IPS DF 4.7 (cell line): ENCODE results near the gene LRRFIP1.

Source experiments
- DNase-seq: peaks from one replicate; pipeline ENCODE4 v3.0.0-alpha.2; 2013; ENCODE audit warnings: low spot score; ENCODE audit errors: extremely low read depth

Gene LRRFIP1

DNA sequence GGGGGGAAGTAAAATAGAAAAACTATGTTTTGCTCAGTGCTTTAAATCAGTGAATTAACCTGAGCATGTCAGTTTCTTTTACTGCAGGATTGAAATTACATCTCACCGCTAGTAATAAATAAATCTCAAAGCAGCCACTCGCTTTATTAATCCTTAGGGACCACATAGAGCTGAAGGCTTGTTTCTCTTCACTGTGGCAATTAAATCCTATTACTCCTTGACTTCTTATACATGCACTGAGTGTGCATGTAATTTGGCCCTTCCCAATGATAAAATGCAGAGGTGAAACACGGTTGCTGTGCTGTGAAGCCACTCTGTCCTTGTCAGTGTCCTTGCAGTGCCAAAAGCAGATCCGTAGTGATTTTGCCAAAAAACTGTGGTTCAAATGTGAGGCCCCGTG, 94.1 kb downstream of the LRRFIP1 start:
- DNase-seq = no peak

DNA sequence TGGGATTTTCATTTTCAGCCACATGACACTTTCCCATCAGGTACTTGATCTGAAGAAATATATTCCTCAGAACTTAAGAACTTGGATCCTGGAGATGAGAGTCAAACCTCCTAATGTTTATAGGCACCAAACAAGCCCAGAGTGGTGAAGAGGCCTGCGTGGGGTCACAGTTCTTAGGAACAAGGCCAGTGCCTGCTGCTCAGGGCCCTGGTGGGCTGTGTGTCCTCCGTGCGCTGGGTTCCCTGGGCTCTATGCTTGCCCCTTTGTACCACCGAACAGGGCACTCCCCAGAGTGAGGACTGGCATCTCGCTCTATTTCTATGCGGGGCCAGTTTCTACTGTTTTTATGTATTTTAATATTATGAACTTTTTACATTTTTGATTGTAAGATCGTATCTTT, 95.2 kb downstream of the LRRFIP1 start:
- no peak for DNase-seq

DNA sequence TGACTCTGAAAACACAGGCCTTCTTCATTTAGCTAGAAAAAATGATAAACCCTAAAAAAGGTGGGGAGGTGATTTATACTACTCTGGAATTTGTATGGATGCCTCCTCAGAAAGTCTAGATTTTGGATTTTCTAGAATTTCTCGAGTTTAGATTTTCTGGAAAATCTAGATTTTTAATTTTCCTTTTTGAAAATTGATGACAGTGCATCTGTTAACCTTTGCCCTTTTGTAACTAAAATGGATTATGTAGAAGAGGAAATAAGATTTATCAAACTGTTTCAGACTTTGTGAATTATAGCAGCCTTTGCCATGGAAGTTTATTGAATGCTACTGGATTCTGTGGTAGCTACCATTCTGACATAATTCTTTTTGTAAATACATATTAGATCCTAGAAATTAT, 95.6 kb downstream of the LRRFIP1 start:
- DNase-seq = no peak

DNA sequence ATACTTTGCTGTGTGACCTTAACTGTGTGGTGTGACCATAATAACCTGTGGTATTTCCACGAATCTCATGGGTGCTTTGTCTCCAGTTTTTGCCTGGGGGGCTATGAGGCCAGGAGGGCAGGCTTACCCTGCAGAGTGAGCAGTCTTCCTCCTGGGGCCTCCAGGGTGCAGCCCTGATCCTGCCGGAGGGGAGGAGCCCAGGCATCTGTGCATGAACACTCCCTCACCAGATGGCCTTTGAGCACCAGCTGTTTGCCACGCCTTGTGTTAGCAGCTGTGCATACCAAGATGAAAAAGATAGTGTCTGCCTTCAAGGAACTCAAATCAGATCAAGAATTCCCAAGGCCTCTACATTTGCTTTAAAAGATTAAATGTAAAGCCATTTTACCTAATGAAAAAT, 96.2 kb downstream of the LRRFIP1 start:
- DNase-seq = no peak

DNA sequence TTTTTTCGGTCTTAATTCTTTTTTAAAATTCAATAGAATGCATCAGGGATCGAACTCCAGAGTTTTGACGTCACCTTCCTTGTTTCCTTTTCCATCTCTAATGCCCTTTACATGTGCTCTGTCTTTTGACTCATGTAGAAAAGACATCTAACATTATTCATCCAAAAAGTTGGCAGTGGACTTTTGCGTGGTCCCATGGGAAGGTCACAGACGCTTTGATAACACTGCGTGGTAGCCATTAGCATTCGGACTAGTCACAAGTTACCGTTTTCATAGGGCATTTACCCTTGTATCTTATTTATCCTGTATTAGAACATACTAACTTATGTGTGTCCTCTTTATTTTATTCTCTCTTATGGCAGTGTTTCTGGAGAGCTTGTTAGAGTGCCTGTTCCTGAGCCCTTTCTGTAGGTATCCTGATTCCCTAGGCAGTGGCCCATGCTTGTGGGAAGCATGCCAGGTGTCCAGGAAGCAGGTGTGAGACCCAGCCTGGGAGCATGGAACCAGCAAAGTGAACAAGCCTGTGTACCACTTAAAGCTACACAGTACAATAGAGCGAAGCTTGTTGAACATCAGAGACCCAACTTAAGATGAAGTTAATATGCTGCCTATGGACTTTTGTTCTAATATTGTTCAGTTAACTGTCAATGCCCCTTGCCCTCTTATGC, 97.6 kb downstream of the LRRFIP1 start:
- no peak for DNase-seq

DNA sequence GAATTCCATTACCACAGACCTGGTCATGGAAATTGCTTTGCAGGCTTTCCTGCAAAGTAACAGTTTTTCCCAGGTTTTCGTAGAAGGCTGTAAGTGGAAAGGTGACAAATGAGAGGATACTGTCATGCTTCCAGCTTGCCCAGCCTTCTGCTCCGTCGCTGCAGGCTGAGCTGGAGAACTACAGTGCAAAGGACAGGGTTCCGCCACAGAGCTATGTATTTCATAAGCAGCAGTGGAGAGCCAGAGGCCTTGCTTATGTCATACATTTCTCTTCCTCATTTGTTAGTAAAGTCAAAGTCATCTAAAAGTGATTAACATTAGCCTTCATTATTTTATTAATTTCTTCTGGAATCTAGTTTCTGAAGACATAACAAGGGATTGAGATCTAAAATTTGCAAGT, 98.3 kb downstream of the LRRFIP1 start:
- no peak for DNase-seq

DNA sequence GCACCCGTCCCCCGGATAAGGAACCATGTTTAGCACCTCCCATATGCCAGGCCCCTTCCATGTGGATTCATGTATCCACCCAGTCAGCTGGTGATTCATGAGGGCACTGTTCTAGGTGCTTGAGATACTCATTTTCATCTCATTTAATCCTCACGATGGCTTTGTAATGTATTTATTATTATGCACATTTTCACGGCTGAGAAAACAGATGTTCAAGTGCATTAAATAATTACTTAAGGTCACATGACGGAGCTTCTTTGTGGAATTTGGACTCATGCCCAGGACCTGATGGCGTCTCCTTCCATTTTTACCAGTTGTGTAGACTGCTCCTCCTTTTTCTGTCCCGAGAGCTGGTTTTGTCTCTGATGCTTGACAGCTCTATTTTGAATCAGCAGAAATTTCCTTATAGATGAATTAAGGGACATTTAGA, 99.0 kb downstream of the LRRFIP1 start:
- DNase-seq = no peak

DNA sequence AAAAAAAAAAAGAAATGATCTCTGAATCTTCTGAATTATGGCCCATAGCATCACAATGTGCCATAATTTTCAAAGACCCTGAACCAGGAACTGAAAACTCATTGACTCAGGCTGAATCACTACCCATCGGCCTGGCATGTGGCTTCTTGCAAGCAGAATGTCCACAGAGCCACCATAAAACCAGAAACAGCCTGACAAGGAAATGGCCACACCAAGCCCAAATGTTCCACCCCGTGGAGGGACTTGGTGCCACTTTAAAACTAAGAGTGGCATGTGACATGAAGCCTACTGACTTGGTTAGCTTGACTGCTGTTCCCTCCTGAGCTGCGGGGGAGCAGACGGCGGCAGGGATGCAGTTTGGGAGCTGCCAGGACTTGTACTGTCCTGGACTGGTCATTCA, 100.0 kb downstream of the LRRFIP1 start:
- no peak for DNase-seq

DNA sequence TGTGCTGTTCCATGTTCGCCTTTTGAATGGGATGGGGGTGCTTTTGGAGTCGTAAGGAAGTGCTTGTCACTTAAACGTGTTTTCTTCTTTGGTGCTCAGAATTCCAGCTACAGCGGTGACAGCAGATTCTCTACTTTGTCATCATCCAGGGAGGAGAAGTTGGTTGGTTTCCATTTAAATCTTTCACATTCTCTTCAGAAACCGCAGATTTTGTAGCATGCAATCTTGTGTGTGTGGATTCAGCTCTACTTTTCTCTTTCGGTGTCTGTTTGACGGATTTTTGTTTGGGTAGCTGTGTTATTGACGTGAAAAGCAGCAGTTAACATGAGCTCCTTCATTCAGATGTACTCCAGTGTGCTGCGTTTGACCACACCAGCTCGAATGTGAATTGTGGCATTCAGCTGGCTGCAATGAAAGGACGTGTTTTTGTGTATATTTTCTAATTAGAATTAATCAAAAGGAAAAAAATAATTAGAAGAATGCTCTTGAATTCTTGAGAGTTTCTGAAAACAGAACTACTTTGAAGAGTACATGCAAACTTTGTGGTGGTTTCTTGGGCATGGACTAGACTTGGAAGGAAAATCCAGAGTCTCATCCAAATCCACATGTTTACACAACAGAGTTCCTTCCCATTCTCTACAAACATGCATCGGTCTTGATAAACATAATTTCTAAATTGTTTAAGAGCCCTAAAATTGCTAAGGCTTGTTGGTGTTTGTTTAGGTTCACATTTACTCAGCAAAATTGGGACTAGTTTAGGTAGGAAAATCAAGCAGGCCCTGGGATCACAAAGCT, 102.5 kb downstream of the LRRFIP1 start:
- DNase-seq = no peak

DNA sequence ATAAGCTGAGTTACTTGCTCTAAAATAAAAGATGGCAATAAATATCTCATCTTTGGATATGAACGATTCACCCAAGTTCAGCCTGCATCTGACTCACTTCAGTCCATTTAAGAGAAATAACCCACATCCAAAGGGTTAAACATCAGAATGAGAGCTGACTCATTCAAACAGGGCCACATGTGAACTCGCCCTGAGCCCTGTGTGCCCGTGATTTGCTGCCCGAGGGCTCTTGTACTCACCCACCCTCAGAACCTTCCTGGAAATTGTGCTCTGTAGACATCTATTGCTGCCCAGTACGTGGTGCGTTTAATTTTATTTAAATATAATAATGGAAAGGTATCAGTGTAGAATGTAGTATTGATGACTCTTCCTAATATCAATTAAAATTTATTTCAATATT, 104.3 kb downstream of the LRRFIP1 start:
- no peak for DNase-seq

DNA sequence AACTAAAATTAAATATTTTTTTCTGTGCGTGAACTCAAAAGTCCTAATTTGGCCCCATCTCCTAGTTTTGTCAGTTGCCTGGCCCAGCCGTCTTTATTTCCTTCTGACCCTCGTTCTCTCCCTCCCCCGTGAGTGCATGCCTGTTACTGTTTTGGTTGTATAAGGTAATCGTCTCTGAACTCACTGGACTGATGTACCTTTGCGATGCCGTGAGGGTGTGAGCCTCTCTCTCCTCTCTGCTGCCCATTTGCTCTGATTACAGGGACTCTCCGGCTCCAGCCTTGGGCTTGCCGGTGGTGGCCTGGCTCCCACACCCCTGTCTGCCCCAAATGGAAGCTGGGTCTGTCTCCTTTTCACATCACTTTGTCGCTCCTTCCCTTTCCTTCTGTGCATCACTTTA, 104.7 kb downstream of the LRRFIP1 start:
- no peak for DNase-seq

DNA sequence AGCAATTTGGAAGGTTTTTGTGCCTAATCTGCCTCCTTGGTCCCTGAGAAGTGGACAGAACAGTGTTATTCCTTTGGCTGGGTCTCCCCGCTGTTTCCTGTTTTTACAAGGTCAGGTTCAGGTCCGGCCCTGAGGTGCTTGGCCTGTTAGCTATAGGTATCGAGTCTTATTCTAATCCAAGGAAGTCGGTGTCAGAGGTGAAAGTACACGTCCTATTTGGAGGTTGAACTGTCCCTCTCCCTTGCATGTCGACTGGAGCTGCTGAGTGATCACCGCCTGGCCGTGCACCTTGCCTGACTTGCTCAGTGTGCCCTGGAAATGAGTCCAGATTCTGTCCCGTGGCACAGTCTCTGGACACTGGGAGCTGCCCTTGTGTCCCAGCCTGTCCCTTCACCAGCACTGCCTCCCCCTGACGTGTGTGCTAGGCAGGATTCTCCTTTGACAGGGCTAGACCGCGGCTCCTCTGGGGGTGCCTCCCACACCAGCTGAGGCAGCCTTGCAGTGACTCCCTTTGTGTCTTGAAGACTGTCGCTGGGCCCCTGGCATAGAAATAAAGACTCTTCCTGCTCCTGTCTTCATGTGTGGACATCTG, 105.5 kb downstream of the LRRFIP1 start:
- DNase-seq = no peak

DNA sequence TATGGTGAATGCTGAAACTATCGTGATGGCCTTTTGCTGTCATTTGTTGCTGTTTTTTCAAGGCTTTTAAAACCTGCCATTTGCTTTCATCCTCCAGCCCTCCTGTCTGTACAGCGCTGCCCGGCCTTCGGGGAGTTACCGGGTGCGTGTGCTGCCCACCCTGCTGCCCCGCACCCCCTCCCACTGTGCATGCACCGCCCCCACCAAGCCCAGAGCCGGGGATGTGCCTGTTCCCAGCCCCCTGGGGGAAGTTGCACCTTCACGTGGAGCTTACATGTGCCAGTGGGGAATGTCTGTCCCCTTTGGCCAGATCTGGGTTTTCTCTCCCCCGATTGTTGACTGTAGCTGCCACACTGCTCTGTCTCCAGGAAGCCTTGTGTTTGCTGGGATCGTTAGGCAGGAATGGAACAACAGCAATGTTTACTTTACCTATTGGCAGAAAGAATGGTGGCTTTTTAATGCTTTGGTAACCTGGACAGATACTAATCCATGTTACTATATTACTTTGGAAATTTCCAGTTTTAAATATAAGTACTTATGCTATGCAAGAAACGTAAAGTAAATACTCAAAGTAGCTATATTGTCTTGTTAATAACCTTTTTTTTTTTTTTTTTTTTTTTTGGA, 106.4 kb downstream of the LRRFIP1 start:
- no peak for DNase-seq

DNA sequence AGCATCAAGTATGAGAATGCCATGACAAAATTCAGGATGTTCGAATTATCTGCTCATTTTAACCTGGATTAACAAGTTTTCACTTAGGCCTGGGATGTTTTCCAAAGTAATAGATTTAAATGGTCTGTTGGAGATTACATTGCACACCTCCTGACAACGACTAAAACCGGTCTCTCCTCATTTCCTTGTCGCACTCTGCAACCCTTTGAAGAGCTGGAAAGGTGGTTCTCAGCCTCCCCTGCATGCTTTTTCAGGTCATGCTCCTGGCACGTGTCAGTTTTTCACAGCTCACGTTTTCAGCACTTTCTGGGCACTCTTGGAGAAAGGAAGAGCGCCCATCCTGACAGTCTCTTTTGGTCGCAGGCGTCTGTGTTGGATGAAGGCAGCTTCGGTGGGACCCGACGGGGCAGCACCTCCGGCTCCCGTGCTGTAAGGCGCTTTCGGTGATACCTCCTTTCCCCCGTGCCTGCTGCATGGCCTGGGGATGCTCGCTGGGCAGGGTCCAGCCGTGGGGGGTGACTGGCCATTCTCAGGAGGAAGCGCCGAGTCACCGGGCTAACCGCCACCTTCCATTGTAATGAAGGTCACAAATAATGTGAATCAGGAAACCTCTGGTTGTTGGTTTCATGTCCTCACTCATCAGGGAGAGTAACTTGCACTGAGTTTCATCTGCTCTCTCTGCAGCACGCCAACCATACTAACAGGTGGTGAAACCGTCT, 107.7 kb downstream of the LRRFIP1 start:
- no peak for DNase-seq

DNA sequence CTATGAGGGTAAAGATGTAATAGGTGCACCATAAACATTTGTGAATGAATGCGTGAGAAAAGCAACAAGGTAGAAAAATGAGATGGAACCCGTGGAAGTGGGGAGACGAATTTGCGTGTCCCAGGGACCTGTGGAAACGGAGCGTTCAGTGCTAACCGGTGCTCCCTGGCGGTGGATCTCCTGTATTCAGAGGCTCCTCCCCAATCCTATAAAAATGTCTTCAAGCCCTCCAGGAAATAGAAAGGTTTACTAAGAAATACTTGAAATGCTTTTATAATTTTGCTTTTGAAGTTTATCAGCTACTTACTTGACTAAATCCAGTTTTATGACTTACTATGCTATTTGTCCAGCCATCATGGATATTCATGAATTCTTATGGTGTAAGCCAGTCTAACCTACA, 108.4 kb downstream of the LRRFIP1 start:
- DNase-seq = no peak

DNA sequence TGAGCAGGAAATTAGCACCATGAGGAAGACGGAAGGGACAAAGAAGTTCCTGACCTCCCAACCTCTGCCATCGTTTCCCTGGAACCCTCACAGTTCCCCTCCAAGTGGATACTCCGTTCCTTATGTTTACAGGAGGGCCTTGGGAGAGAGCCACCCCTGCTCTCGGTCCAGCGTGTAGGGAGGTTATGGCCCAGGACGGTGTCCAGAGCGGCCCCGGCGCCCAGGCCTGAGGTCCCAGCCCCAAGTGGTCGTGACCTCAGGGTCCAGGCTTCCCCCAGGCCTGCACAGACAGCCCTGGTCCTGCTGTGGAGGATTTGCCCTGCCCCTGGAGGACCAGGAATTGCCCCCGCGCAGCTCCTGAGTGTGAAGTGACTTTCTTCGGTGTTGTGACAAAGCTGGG, 109.4 kb downstream of the LRRFIP1 start:
- DNase-seq = no peak

DNA sequence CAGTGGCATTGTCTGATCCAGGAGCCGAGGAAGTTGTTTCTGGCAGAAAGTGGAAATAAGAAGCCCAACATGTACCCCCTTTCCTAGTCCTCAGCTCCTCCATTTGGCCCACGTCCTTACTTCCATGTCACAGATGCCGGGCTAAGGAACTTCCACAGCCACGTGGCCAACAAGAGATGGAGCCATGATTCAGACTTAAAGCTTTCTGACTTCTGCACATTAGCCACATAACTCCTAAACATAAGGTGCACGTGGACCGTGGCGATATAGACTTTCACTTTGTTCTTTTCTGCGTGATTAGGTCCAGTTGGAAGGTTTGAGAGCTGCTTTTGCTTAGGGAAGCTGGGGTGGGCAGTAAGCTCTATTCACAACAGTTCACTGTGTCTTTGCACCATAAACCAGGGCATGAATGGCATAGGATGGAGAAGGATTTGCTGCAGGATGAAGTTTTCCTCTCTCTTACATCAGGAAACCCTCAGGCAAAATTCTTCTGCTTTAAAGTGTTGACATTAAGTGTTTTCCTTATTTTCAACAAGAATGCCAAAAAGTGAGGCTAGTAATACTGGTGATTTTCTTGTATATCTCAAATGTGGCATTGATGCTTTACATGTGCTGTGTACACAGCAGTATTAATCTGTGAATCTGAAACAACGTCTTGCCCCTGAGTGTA, 109.9 kb downstream of the LRRFIP1 start:
- DNase-seq = no peak

DNA sequence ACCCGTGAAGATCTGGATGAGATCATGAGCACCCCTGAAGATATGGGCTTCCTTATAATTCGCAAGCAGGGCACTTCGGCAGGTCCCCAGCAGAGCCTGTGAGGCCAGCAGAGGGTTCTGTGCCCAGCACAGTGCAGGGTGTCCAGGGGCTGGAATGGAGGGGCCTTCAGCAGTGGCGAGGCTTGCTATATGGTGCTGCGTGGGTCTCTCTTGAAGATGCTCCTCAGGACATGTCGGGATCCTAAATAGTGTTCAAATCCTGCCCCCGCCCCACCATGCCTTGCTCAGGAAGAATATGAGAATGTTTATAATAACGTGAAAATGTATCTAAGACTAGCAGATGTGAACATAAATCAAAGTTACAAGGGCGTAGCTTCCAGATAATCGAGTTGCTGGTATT, 110.9 kb downstream of the LRRFIP1 start:
- no peak for DNase-seq

DNA sequence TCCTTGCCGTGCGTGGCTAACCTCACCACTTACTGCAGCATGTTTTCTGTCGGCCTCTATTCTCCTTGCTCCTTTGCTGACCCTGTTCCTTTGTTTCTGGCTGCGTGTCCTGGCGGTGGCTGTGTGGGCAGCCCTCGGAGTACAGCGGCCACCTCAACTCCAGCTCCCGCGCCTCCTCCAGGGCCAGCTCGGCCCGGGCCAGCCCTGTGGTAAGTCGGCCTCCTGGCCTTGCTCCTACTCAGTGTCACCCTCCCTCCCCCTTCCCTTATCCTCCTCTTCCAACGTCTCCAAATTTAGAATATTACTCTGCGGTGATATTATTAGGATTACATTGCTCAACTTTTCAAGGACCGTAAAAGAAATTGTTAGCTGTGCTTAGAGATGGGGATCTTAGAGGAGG, 111.7 kb downstream of the LRRFIP1 start:
- no peak for DNase-seq

DNA sequence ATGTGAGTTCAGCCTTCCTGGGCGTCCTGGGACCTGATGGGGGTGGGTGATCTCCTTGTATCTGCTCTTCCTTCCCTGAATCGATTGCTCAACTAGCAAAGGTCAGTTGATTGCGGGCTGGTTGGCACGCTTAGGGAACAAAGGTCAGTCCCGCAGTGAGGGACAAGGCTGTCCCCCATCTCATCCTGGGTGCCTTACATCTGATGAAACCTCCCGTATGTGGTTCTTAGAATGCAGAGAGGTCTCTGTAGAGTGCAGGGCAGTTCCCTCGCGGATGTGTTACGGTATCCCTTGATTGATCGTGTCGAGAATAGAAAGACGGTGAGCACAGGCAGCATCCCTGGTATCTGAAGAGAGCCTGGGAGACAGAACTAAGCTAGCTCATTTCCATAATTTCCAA, 114.8 kb downstream of the LRRFIP1 start:
- no peak for DNase-seq

DNA sequence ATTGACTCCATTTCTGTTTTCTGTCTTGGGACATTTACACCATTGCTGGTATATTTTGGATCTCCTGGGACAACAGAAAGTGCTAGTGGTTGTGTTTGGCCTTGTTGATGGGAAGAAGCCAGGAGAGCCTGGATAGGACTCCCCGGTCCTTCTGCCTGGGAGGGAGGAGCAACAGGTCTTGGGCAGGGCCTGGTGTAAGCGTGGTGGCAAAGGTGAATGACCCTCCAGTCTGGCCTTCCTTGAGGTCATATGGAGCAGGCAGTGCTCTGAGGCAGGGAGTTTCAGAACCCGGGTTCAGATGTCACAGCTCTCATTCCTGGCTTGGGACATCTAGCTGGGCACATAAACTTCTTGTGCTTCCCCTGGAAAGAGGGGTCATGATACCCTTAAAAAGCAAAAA, 115.2 kb downstream of the LRRFIP1 start:
- no peak for DNase-seq
